ENCODE data around the gene IFNGR1. TPM values are rescaled to one million over a fixed set of nuclear protein-coding genes. Genes with fewer than 3 reads are reported as not detected.

Gene IFNGR1
- total RNA-seq, 1 donor from 2014 or later: 34.0 TPM

DNA sequence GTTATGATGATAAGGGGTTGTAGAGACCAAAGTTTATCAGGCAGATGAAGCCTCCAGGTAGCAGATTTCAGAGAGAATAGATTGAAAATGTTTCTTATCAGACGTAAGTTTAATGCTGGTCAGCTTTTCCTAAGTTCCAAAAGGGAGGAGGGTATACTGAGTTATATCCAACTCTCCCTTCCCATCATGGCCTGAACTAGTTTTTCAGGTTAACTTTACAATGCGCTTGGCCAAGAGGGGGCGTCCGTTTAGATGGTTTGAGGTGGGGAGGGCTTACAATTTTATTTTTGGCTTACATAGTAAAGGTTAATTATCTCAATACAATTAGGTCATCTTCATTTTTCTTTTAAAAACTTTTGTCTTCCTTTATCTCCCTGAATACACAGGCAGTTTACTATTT lies 26.4 kb downstream of the IFNGR1 start:
- Histone ChIP-seq H3K27ac (no peak overlapping the region), H3K27me3 (no peaks in the 10 kb centered on the region), H3K9ac (no peak overlapping the region), H3K4me3 (no peak overlapping the region), H3K4me1 (no peaks in the 10 kb centered on the region), H3F3A (ENCODE audit: low read depth) (no peaks in the 10 kb centered on the region), H3K4me2 (no peak overlapping the region), H3K79me2 (ENCODE audit: low read depth) (no peaks in the 10 kb centered on the region), H4K20me1 (ENCODE audit: low read depth) (no peaks in the 10 kb centered on the region), H3K9me3 (ENCODE audit: low read depth) (peaks cover 18% of the 10 kb centered on the region), H3K36me3 (peaks cover 9% of the 10 kb centered on the region), H2AFZ (replicated peaks) (no peak overlapping the region)
- Mint-ChIP-seq H3K27me3 (ENCODE audit: insufficient read depth, low read depth) (no peaks in the 10 kb centered on the region), H3K4me1 (no peaks in the 10 kb centered on the region), H3K9me3 (peaks cover 21% of the 10 kb centered on the region), H3K27ac (no peak overlapping the region), H3K4me3 (no peak overlapping the region), H3K36me3 (peaks cover 5% of the 10 kb centered on the region)
- TF ChIP-seq EZH2 (IDR thresholded peaks at IDR 0.05): no peak
- TF ChIP-seq, protein P1, sequence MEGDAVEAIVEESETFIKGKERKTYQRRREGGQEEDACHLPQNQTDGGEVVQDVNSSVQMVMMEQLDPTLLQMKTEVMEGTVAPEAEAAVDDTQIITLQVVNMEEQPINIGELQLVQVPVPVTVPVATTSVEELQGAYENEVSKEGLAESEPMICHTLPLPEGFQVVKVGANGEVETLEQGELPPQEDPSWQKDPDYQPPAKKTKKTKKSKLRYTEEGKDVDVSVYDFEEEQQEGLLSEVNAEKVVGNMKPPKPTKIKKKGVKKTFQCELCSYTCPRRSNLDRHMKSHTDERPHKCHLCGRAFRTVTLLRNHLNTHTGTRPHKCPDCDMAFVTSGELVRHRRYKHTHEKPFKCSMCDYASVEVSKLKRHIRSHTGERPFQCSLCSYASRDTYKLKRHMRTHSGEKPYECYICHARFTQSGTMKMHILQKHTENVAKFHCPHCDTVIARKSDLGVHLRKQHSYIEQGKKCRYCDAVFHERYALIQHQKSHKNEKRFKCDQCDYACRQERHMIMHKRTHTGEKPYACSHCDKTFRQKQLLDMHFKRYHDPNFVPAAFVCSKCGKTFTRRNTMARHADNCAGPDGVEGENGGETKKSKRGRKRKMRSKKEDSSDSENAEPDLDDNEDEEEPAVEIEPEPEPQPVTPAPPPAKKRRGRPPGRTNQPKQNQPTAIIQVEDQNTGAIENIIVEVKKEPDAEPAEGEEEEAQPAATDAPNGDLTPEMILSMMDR (IDR thresholded peaks at IDR 0.05): no peak
- no peak for TF ChIP-seq EZH2phosphoT487 (IDR thresholded peaks at IDR 0.05)
- no peak for DNase-seq (ENCODE audit: low spot score)

DNA sequence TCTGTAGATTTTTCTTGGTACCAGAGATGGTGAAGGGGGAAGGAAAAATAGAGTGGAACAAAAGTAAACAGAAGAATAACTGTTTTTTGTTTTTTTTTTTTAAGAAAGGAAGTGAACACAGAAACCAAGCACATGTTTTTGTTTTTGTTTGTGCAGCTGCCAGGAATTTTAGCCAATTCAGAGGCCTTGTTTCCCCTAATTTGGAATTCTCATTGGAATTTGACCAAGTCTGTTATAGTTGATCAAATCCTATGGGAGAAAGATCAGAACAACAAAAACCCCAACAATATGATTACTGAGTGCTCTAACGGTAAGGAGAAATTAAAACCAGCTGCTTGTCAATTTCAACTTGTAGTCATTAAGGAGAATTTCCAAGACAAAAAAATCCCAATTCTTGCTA lies 27.5 kb downstream of the IFNGR1 start:
- H2AFZ ChIP-seq (replicated peaks): no peak overlapping the region
- no peaks in the 10 kb centered on the region for H4K20me1 ChIP-seq (ENCODE audit: low read depth)
- no peak for DNase-seq (ENCODE audit: low spot score)
- no peaks in the 10 kb centered on the region for H3F3A ChIP-seq (ENCODE audit: low read depth)
- H3K36me3 ChIP-seq: peaks cover 9% of the 10 kb centered on the region
- H3K27me3 Mint-ChIP-seq (ENCODE audit: insufficient read depth, low read depth): no peaks in the 10 kb centered on the region
- no peaks in the 10 kb centered on the region for H3K4me1 Mint-ChIP-seq
- no peaks in the 10 kb centered on the region for H3K36me3 Mint-ChIP-seq
- H3K4me1 ChIP-seq: no peaks in the 10 kb centered on the region
- no peak overlapping the region for H3K4me3 Mint-ChIP-seq
- H3K27ac Mint-ChIP-seq: no peak overlapping the region
- no peak overlapping the region for H3K27ac ChIP-seq
- H3K9me3 ChIP-seq (ENCODE audit: low read depth): peaks cover 26% of the 10 kb centered on the region
- H3K27me3 ChIP-seq: no peaks in the 10 kb centered on the region
- no peak overlapping the region for H3K4me3 ChIP-seq
- H3K9ac ChIP-seq: no peak overlapping the region
- no peak overlapping the region for H3K4me2 ChIP-seq
- H3K79me2 ChIP-seq (ENCODE audit: low read depth): no peaks in the 10 kb centered on the region
- TF ChIP-seq, protein P1 (IDR thresholded peaks at IDR 0.05): no peak
- no peak for TF ChIP-seq EZH2 (IDR thresholded peaks at IDR 0.05)
- peaks cover 29% of the 10 kb centered on the region for H3K9me3 Mint-ChIP-seq

DNA sequence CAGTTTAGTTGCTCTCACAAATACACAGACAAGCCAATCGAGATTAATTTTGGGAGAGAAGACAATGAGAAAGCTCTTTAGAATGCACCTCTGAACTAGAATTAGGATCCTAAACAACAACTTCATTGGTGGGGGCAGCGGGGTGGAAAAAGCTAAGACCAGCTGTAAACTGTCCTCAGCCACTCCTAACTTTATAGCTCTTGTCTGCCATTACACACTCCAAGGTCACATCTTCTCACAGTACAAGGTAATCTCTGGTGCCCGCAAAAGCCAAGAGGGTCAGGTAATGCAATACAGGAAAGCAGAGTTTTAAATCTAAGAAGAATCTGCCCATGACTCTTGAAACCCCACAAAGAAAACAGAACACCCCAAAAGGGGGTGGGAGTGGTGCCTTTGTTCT lies 27.9 kb downstream of the IFNGR1 start:
- no peak for DNase-seq (ENCODE audit: low spot score)
- H3K9me3 ChIP-seq (ENCODE audit: low read depth): peaks cover 28% of the 10 kb centered on the region
- no peak overlapping the region for H3K9ac ChIP-seq
- no peak overlapping the region for H2AFZ ChIP-seq (replicated peaks)
- Mint-ChIP-seq H3K36me3 (no peaks in the 10 kb centered on the region), H3K27ac (no peak overlapping the region), H3K4me1 (no peaks in the 10 kb centered on the region), H3K9me3 (peaks cover 31% of the 10 kb centered on the region), H3K27me3 (ENCODE audit: insufficient read depth, low read depth) (no peaks in the 10 kb centered on the region), H3K4me3 (no peak overlapping the region)
- no peak overlapping the region for H3K27ac ChIP-seq
- TF ChIP-seq EZH2phosphoT487 (IDR thresholded peaks at IDR 0.05): no peak
- TF ChIP-seq, protein P1 (IDR thresholded peaks at IDR 0.05): no peak
- no peak for TF ChIP-seq EZH2 (IDR thresholded peaks at IDR 0.05)
- H3F3A ChIP-seq (ENCODE audit: low read depth): no peaks in the 10 kb centered on the region
- H3K27me3 ChIP-seq: no peaks in the 10 kb centered on the region
- H3K79me2 ChIP-seq (ENCODE audit: low read depth): no peaks in the 10 kb centered on the region
- H3K4me1 ChIP-seq: no peaks in the 10 kb centered on the region
- no peak overlapping the region for H3K4me2 ChIP-seq
- H4K20me1 ChIP-seq (ENCODE audit: low read depth): no peaks in the 10 kb centered on the region
- peaks cover 9% of the 10 kb centered on the region for H3K36me3 ChIP-seq
- no peak overlapping the region for H3K4me3 ChIP-seq

Measured in neural progenitor cell (in vitro differentiated cells).